HG03378 (cell line): ENCODE results near the gene SUSD1.
A peak's percentile ranks its signal among the peaks of the same experiment; 100 is the strongest.

ENCODE experiments used
- ATAC-seq: cut with Tn5 transposase; IDR thresholded peaks from one replicate; pipeline ENCODE4 v1.9.1; 2021; ENCODE audit warnings: mild to moderate bottlenecking, moderate library complexity; ENCODE audit not compliant: unreplicated experiment

Gene SUSD1

DNA sequence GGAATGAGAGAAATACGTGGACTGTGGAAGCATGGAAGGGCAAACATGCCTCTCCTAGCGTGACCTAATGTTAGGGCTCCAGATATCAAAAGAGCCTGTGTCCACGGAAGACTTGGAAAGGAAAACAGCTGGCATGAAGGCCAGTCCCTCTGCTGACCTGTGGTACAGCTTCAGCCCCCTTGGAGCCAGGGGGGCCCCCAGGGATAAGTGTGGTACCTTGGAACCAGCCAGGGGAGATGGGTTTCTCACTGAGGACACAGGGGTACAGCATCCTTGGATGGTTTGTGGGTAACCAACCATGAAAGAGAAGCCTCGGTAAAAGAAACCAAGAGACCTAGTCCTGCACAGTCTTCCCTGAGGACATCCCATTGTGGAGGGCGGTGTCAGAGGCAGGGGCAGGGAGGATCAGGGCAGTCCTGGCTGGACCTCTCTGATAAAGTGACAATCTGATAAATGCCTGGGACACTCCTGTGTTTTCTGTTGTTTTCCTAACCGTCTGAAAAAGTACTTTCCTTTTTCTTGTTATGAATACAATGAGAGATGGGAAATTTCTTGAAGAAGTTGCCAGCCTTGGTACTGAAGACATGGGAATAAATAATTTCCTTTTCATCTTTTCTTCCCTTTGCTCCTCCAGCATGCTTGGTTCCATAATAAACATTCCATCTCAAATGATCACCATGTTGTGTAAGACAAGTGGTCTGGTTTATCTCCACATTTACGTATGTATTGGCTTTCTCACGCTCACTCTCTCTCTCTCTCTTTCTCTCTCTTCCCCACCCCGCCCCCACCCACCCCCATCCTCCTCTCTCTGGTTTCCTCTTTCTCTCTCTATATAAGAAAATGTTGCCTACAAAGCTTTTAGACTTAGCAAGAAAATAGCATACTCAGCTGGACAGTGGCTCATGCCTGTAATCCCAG lies 102.1 kb downstream of the SUSD1 start:
- no peak for ATAC-seq

DNA sequence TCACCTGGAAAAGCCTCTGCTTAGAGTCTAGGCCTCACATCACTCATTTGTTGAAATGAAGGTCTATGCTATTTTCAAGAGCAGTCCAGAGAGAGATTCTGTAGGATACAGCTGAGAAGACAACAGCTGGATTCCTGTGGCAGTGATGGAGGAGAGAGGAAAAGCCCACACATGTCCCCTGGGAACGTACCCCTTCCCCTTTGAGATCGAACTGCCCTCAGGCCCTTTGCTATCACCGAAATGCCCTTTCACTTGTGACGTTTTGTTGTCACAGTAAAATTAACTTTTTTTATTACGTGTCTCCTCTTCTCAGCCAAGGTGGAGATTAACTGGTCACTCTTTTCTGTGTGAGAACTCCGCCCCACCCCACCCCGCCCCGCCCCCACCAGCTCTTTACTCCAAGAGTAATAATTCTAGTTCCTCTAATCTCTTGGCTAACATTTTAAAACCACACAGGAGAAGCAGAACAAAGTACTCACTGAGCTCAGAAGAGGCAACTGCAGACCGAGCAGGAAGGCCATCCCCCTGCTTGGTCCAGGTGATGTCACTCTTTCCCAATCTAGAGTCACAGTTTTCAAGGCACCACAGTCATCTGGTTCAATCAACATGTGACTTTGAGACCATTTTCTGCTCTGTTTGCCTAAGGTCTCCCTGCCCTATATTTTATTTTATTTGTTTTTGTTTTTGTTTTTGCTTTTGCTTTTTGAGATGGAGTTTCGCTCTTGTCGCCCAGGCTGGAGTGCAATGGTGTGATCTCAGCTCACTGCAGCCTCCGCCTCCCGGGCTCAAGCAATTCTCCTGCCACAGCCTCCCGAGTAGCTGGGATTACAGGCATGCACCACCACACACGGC lies 105.6 kb downstream of the SUSD1 start:
- ATAC-seq: peak; percentile 54

DNA sequence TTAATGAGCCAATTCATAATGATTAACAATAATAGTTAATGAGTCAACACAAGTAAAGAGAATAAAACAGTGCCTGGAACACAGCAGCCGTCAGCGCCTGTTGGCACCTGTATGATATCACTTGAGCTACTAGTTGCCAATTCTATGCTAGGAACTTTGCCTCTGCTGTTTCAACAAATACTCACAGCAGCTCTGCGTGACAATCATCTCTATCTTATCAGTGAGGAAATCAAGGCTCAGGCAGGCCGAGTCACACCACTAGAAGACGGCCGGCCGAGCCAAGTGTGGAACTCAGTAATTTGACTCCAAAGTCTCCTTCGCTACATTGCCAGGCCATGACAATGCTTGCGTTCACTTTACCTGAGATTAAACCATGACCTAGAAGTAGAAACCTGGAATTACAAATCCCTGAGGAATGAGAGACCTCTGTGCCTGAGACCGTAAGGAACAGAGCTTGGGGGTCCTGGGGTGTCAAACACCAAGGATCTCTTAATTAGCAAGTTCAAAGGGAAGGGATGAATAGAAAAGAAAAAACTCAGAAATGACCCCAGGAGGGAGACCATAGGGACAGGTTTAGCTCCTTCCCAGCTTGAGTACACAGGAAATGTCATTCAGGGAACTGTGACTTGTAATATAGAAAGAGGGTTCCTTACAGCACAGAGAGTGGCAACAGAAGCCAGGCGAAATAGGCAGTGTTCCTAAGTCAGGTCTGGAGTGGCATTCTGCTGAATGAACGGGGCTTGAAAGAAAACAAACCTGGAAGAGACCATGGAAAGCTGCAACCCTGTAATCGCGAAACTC lies 109.1 kb downstream of the SUSD1 start:
- no peak for ATAC-seq

DNA sequence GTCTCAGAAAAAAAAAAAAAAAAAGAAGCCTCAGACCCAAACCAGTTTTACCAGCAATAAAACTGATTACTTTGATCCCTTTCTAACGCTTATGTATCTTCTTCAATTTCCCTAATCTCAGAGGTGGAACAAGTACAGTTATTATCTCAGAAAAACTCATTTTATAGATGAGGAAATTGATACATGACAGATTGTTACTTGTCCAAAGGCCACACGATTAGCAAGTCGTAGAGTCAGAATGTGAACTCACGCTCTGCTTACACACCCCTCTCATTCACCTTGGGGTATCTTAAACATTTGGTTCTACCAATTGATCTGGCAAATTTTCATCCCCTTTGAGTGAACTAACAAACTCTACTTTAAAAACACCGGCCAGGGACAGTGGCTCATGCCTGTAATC lies 110.2 kb downstream of the SUSD1 start:
- ATAC-seq: no peak

DNA sequence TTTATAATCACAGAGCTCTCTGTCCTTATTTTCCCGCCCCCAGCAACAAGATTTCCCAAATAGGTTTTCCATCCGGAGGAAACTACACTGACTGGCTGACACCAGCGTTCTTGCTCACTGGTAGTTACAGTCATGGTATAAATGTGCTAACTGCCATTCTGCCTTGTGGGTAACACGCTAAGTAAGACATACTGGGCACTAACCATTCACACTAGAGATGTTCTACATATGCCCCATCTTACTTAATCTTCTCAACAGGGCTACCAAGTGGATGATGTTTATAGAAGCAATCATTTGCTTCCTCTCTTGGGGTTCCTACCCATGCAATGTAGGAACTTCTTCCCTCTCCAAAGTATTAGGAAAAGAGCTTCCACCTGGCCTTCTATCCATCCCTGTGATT lies 111.5 kb downstream of the SUSD1 start:
- ATAC-seq: no peak

DNA sequence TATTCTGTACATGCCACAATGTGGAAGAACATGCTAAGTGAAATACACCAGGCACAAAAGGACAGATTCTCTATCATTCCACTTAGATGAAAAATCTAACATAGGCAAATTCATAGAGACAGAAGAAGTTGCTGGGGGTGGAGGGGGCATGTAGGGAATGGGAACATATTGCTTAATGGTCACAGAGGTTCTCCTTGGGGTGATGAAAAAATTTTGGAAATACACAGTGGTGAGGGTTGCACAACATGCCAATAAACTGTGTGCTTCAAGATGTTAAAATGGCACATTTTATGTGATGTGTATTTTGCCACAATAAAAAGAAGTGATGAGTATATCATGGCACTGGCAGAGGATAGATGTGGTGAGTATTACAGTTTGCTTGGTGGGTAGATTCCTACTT lies 111.9 kb downstream of the SUSD1 start:
- ATAC-seq: no peak

DNA sequence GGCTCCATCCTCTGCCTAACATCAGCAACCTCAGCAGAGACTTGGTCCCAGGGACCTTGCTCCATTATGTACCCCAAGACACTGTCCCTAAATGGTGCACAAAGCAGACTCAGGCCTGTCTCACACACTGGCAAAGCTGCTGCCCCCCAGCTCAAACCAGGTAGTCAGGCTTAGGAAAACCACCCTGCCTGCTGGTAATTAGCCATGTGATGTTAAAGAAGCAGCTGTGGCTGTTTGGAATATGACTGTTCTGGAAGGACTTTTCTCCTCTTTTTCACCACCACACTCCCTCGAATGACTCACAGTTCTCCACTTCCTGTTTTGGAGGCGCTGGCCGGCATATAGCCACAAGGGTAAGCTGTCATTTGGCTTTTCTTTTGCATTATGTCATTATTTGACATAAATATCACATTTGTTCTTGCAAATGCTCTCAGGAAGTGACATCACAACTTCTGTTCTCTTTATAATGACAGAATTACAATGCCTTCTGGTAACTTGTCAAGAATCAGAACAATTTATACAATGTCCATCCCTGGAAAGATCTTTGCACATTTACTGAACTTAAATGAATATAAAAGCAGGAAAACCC lies 113.9 kb downstream of the SUSD1 start:
- peak; percentile 86 for ATAC-seq

DNA sequence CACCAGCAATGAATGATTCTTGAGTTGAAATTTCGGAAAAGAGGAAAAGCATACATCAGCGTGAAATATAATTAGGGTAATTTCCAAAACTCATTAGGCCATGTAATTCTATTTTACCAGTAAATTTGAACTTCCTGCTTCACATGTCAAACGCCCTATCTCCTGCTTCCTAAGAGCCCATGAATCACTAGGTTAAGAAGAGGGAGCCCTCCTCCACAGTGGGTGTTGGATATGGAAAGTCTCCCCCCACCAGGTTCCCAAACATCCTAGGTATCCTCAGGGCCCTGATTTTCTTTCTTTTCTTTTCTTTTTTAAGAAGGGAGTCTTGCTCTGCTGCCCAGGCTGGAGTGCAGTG lies 115.2 kb downstream of the SUSD1 start:
- no peak for ATAC-seq

DNA sequence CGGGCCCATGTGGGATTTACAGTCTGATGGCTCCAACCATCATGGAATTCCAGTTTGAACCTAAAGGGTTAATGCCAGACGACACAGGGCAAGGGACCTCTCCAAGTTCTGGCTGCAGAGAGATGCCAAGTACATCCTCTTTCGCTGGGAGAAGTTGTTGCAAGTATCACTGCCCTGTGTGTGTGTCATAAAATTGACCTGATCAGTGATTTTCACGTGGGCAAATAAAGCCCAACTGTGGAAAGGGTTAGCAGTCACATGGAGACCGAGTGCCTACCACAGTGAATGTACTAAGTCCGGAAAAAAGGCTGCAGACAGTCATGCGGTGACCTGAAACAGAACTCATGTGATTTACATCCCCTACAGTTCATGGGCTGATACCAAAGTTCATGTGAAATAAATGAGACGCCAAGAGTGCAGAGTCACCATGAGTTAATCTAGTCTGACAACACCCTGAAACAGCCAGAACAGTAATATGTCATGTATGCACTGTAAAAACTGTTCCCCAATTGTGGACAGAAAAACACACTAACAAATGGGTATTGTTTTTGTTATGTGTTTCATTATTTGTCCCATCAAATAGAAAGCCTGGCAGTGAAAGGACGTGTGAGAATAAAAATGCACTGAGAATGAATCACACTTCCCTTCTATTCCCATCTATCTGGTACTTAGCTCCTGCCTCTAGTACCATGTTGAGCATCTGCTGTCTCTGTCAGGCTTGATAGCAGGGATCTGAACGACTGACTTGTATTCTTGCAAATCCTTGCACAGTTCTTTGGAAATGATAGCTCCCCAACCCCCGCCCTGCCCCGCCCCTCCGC lies 115.7 kb downstream of the SUSD1 start:
- peak; percentile 50 for ATAC-seq

DNA sequence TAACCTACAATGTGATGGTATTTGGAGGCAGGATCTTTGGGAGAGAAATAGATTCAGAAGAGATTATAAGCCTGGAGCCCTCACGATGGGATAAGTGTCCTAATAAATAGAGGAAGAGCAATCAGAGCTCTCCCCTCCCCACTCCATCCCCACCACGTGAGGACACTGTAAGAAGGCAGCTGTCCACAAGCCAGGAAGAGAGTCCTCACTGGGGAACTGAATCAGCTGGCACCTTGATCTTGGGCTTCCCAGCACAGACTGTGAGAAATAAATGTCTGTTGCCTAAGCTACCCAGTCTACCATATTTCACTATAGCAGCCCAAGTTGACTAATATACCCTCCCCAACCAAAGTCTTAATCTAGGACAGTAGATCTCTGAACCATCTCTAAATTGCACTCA lies 118.1 kb downstream of the SUSD1 start:
- ATAC-seq: no peak

DNA sequence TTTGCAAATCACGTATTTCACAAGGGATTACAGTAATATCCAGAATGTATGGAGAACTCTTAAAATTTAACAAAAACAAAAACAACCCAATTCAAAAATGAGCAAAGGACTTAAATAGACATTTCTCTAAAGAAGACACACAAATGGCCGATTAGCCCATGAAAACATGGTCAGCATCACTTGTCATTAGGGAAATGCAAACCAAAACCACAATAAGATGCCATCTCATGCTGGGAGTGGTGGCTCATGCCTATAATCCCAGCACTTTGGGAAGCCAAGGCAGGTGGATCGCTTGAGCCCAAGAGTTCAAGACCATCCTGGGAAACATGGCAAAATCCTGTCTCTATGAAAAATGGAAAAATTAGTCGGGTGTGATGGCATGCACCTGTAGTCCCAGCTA lies 120.2 kb downstream of the SUSD1 start:
- ATAC-seq: no peak

DNA sequence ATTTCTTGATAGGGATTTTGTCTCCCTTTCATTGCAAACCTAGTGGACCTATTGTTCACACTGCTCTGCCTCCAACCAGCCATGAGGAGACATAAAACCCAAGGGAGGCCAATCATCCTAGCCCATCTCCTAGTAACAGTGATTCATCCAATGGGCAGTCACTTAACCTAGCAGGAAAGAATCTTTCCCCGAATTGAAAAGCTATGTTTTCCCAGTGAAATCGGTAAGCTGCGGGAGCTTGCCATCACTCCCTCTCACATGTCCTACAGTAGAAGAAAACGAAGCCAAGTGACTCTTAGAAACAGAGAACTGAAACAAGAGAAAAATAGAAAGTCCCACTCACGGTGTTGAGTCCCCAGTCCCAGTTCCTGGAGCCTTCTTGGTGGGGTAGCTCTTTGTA lies 123.3 kb downstream of the SUSD1 start:
- no peak for ATAC-seq

DNA sequence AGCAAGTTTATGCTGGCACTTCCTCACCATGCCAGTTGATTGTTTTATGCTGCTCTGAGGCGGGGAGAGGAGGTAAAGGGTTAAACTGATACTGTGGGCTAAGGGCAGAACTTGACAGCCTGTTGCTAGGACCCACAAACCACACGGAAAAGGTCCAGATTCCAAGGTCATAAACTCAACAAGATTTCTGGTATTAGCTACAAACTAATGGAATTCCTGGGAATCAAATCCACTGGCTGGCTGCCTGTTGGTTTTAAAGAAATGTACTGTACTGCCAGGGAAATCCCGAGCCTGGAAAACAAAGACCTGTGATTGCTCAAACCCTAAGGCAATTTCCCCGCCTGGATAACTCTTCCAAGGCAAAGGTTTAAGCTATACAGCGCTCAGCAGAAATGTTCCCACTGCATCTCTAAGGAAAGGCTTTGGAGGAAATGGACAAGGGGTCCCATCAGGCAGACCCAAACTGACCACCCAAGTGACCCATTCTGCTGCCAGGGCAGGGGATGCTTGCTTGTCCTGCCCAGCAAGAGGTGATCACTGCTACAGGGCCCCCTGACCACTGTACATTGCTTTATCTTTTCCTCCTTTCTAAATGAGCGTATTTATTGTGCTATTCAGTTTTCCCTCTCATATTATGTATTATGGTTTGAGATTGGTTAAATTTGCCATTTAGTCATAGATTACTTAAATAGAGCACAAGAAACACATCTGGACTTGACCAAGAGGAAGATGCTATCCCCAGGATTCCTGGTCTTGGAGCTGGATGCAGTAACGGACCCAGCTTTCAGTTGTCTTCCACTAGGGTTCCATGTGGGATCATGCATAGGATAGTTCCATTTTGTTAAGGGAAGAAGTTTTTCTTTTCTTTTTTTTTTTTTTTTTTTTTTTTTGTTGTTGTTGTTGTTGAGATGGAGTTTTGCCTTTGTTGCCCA lies 124.3 kb downstream of the SUSD1 start:
- ATAC-seq: no peak

DNA sequence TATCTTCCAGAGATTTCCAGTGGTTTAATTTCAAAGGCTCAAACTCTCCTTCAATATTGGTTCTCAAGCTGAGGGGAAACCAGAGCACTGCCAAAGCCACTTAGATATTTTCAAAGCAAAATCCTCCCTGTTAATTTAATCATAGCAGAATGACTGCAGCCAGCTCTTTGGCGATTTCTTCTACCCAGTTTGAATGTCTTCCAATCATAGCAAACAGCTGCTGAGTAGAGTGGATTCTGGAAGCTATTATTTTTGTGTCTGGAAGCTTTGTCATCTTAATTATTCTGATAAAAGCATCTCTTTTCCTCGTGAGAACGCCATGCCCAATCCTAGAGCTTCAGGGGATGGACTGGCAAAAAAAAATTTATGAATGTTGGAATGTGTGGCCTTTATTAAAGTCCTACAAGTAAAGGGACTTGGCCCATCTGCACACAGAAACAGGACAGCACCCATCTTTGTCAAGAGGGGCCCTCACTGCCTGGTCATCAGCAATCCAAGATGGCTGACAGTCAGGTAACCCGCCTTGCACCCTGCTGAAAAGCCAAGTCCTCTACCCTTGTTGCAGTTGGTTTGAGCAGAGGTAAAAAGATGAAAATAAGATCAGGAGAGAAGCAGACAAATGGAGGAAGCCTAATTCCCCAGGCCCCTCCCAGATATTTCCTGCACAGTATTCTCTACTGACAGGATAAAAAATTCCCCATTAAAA lies 125.1 kb downstream of the SUSD1 start:
- ATAC-seq: no peak

DNA sequence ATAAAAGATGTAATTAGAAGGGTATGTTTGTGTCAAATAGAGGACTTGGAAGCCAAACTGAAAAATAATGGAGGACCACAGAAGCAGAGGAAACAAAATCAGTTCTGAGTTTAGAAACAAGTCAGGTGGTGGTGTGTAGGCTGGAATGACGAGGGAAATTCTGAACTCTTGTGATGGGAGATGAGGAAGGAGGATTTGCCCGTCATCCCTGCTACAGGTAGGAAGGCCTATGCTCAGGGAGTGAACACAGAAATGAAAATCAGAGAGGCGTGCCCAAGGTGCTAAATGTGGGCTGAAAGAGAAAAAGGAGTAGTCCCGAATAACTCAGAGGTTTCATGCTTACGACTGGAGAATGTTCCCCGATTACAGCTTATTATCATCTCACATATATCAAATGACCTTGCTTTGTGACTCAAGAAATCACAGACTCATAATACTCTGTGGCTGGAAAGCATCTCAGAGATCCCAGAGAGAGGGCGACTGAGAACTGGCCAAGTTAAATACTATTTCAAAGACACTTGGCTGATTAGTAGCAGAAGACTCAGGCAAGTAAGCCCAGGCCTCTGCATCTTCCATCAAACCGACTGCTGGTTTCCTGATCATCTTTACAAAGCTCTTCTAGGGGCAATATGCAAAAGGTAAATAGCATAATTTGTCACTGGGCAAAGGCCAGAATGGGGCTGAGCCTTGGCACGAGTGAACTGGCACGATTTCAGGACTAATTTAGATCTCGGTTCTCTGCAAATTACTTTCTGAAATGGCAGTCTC lies 126.0 kb downstream of the SUSD1 start:
- no peak for ATAC-seq

DNA sequence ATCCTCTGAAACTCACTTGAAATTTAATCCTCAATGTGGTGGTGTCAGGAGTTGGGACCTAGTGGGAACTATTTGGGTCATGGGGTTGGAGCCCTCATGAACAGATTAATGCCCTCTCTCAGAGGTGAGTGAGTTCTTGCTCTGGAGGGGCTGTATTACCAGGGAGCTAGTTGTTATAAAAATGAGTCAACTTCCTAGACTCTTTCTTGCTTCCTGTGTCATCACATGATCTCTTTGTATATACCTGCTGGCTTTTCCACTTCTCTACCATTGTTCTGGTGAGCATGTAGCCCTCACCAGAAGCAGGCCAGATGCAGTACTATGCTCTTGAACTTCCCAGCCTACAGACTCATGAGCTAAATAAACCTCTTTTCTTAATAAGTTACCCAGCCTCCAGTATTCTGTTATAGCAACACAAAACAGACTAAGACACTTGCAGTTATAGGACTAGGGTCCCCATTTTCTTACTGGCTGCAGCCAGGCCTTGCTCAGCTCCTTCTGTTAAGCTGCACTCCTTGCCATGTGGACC lies 127.5 kb downstream of the SUSD1 start:
- no peak for ATAC-seq

DNA sequence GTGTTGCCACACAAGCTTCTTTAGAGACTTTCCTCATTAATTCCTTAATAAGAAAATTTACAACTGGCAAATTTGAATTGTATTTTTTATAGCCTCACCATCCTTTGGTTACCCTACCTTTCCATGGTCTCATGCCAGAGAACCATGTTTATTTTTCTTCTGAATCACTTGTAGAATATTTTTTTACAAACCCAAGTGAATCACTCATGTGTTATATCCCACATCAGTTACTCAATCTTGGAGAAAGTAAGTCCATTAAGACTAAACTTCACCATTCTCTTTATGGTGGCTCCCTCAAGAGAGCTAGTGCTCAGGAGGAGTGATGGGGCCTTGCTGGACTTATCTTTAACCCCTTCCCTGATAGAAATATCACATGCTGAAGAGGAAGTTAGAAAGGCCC lies 128.9 kb downstream of the SUSD1 start:
- no peak for ATAC-seq
